MM.1S (cell line): Measurements from ENCODE around the gene CBX6.

Experiments
- DNase-seq: peaks from one replicate; pipeline ENCODE4 v3.0.0-alpha.2; 2015
- H2AFZ ChIP-seq: fragments of 300-600 bp; sonication (generic); 2 replicates; pipeline ENCODE4 v1.6.0; 2016; ENCODE audit warnings: antibody characterized with exemption, low read length
- H3F3A ChIP-seq: fragments of 300-600 bp; sonication (generic); 2 replicates; pipeline ENCODE4 v1.6.1; 2016; ENCODE audit warnings: mild to moderate bottlenecking, antibody characterized with exemption, low read length, moderate library complexity, mixed read lengths; ENCODE audit not compliant: insufficient read depth
- H3K27ac ChIP-seq: fragments of 300-600 bp; sonication (generic); 2 replicates; pipeline ENCODE4 v1.5.1; 2016; ENCODE audit warnings: mild to moderate bottlenecking, low read length
- H3K27me3 ChIP-seq: fragments of 300-600 bp; sonication (generic); replicated peaks from 2 replicates; pipeline ENCODE4 v1.6.0; 2016; ENCODE audit warnings: low read length; ENCODE audit not compliant: insufficient read depth
- H3K36me3 ChIP-seq: fragments of 300-600 bp; sonication (generic); replicated peaks from 2 replicates; pipeline ENCODE4 v1.6.1; 2016; ENCODE audit warnings: mild to moderate bottlenecking, low read length, mixed read lengths; ENCODE audit not compliant: insufficient read depth
- H3K4me1 ChIP-seq: fragments of 300-600 bp; sonication (generic); 2 replicates; pipeline ENCODE4 v1.6.1; 2016; ENCODE audit warnings: low read length, mixed read lengths
- H3K4me2 ChIP-seq: fragments of 300-600 bp; sonication (generic); 2 replicates; pipeline ENCODE4 v1.6.0; 2016; ENCODE audit warnings: low read depth, low read length
- H3K4me3 ChIP-seq: fragments of 300-600 bp; sonication (generic); 2 replicates; pipeline ENCODE4 v1.5.1; 2016; ENCODE audit warnings: low read length, mixed read lengths
- H3K79me2 ChIP-seq: fragments of 300-600 bp; sonication (generic); 2 replicates; pipeline ENCODE4 v1.6.1; 2016; ENCODE audit warnings: mixed run types, low read length, mixed read lengths
- H3K9ac ChIP-seq: fragments of 300-600 bp; sonication (generic); 2 replicates; pipeline ENCODE4 v1.6.1; 2016; ENCODE audit warnings: low read length, mixed read lengths
- H3K9me2 ChIP-seq: fragments of 300-600 bp; sonication (generic); replicated peaks from 2 replicates; pipeline ENCODE4 v1.6.1; 2016; ENCODE audit warnings: mild to moderate bottlenecking, low read length, mixed read lengths; ENCODE audit not compliant: insufficient read depth
- H3K9me3 ChIP-seq: fragments of 300-600 bp; sonication (generic); replicated peaks from 2 replicates; pipeline ENCODE4 v1.6.1; 2016; ENCODE audit warnings: mild to moderate bottlenecking, low read length, mixed read lengths; ENCODE audit not compliant: insufficient read depth
- H4K20me1 ChIP-seq: fragments of 300-600 bp; sonication (generic); 2 replicates; pipeline ENCODE4 v1.6.1; 2016; ENCODE audit warnings: mild to moderate bottlenecking, low read length, moderate library complexity, mixed read lengths; ENCODE audit not compliant: insufficient read depth
- CTCF ChIP-seq: fragments of 300-600 bp; sonication (generic); IDR thresholded peaks from 2 replicates; pipeline ENCODE4 v1.5.1; 2016; ENCODE audit warnings: antibody characterized with exemption, low read length, mixed read lengths
- EZH2 ChIP-seq: fragments of 300-600 bp; sonication (generic); optimal IDR thresholded peaks from 2 replicates; pipeline ENCODE3; 2017; ENCODE audit warnings: low read depth, mild to moderate bottlenecking, antibody characterized with exemption, low read length, mixed read lengths
- EZH2phosphoT487 ChIP-seq: fragments of 300-600 bp; sonication (generic); IDR thresholded peaks from 2 replicates; pipeline ENCODE4 v1.6.1; 2018; ENCODE audit warnings: antibody characterized with exemption, low read length

Gene CBX6

GRCh38 chr22:38845004-38845740, 26.8 kb downstream of the CBX6 start:
- no peak overlapping the region for H3K4me3 ChIP-seq
- no peak overlapping the region for H3K9ac ChIP-seq
- peaks cover 91% of the 10 kb centered on the region for H3K27me3 ChIP-seq
- no peaks in the 10 kb centered on the region for H3K36me3 ChIP-seq
- no peak for TF ChIP-seq EZH2
- no peak for TF ChIP-seq CTCF
- TF ChIP-seq EZH2phosphoT487: no peak
- no peaks in the 10 kb centered on the region for H4K20me1 ChIP-seq
- H3K4me1 ChIP-seq: no peaks in the 10 kb centered on the region
- H3K9me2 ChIP-seq: no peaks in the 10 kb centered on the region
- no peak for DNase-seq
- H3K4me2 ChIP-seq: no peak overlapping the region
- no peak overlapping the region for H2AFZ ChIP-seq
- no peaks in the 10 kb centered on the region for H3F3A ChIP-seq
- no peaks in the 10 kb centered on the region for H3K9me3 ChIP-seq
- no peaks in the 10 kb centered on the region for H3K79me2 ChIP-seq
- no peak overlapping the region for H3K27ac ChIP-seq

- no peak overlapping the region for H3K27ac ChIP-seq
- H3K4me3 ChIP-seq: no peak overlapping the region
- H2AFZ ChIP-seq: no peak overlapping the region
- no peak for DNase-seq
- no peaks in the 10 kb centered on the region for H3K4me1 ChIP-seq
- no peaks in the 10 kb centered on the region for H3F3A ChIP-seq
- no peak overlapping the region for H3K9ac ChIP-seq
- peaks cover 91% of the 10 kb centered on the region for H3K27me3 ChIP-seq
- no peaks in the 10 kb centered on the region for H3K9me2 ChIP-seq
- H3K9me3 ChIP-seq: no peaks in the 10 kb centered on the region
- no peaks in the 10 kb centered on the region for H3K79me2 ChIP-seq
- H4K20me1 ChIP-seq: no peaks in the 10 kb centered on the region
- TF ChIP-seq EZH2phosphoT487 (no peak), EZH2 (peak; percentile 31), CTCF (no peak)
- H3K4me2 ChIP-seq: no peak overlapping the region
- H3K36me3 ChIP-seq: no peaks in the 10 kb centered on the region
These were observed 27.6 kb downstream of the CBX6 start for GRCh38 chr22:38844315-38845003.

- Histone ChIP-seq H3K9me2 (no peaks in the 10 kb centered on the region), H3K27me3 (peaks cover 91% of the 10 kb centered on the region), H3K4me3 (no peak within 1 kb of the TSS), H3K79me2 (no peaks in the 10 kb centered on the region), H2AFZ (no peak within 1 kb of the TSS), H3K9ac (no peak within 1 kb of the TSS), H3K4me2 (no peak within 1 kb of the TSS), H3K9me3 (no peaks in the 10 kb centered on the region), H3K27ac (no peak within 1 kb of the TSS), H3F3A (no peaks in the 10 kb centered on the region), H3K36me3 (no peaks in the 10 kb centered on the region), H4K20me1 (no peaks in the 10 kb centered on the region), H3K4me1 (no peaks in the 10 kb centered on the region)
- no peak for DNase-seq
- TF ChIP-seq EZH2phosphoT487: no peak
- no peak for TF ChIP-seq EZH2
- no peak for TF ChIP-seq CTCF
These were observed 28.2 kb downstream of the CBX6 start, which contains the start of gene NPTXR for GRCh38 chr22:38843657-38844314. Gene NPTXR (minus strand): TSS chr22:38844028.
